HG03095 (cell line): ENCODE data around the gene SBF2.
"Not testable (repeated sequence)": the region's sequence is repeated elsewhere in the genome, so short reads cannot be mapped to it uniquely, and the experiment has no call there.

ENCODE experiments used
- ATAC-seq: cut with Tn5 transposase; IDR thresholded peaks from one replicate; pipeline ENCODE4 v1.9.1; 2021; ENCODE audit warnings: moderate library complexity; ENCODE audit not compliant: unreplicated experiment

Gene SBF2

GRCh38 chr11:10125522-10126133, 168.4 kb downstream of the SBF2 start:
- no peak for ATAC-seq

GRCh38 chr11:10122326-10123197, 171.5 kb downstream of the SBF2 start:
- no peak for ATAC-seq

GRCh38 chr11:10118865-10119264, 175.2 kb downstream of the SBF2 start:
- ATAC-seq, result no peak

- no peak for ATAC-seq
Observed at GRCh38 chr11:10117709-10118351, 176.2 kb downstream of the SBF2 start.

GRCh38 chr11:10116588-10116987, 177.4 kb downstream of the SBF2 start:
- no peak for ATAC-seq

GRCh38 chr11:10114593-10115404, 179.2 kb downstream of the SBF2 start:
- ATAC-seq, result no peak

GRCh38 chr11:10113852-10114251, 180.2 kb downstream of the SBF2 start:
- no peak for ATAC-seq

- ATAC-seq, result no peak
Observed at GRCh38 chr11:10109806-10110205, 184.2 kb downstream of the SBF2 start.

- no peak for ATAC-seq
Observed at GRCh38 chr11:10108915-10109680, 184.9 kb downstream of the SBF2 start.

GRCh38 chr11:10107497-10107896, 186.5 kb downstream of the SBF2 start:
- ATAC-seq, result no peak

- ATAC-seq, result no peak
Observed at GRCh38 chr11:10097615-10098014, 196.4 kb downstream of the SBF2 start.

- no peak for ATAC-seq
Observed at GRCh38 chr11:10096987-10097386, 197.0 kb downstream of the SBF2 start.

- no peak for ATAC-seq
Observed at GRCh38 chr11:10095412-10096208, 198.4 kb downstream of the SBF2 start.

- ATAC-seq, result no peak
Observed at GRCh38 chr11:10092426-10092825, 201.6 kb downstream of the SBF2 start.

- ATAC-seq, result no peak
Observed at GRCh38 chr11:10091314-10092045, 202.5 kb downstream of the SBF2 start.

GRCh38 chr11:10087923-10088225, 206.1 kb downstream of the SBF2 start:
- not testable (repeated sequence) for ATAC-seq

- ATAC-seq, result no peak
Observed at GRCh38 chr11:10087186-10087922, 206.7 kb downstream of the SBF2 start.

- ATAC-seq, result no peak
Observed at GRCh38 chr11:10080138-10080537, 213.9 kb downstream of the SBF2 start.
